ENCODE measurements around the gene MICA.

The MICA gene

DNA sequence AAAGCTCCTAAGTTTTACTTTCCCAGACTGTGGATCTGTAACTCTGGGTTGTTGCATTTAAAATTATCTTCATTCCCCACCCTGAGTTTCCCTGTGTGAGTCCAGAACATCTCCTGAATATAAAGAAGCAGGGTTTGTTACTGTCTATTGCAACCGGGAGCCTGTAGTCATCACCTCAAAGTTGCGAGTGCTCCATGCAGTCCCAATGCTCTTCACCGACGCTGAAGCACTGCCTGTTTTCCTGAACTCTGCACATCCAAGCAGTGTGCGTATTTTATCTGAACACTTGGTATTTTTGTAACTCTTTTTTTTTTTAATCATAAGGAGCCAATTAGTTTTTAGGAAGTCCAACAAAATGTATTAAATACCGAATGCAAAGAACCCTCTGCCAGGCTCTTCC, 45.5 kb upstream of the MICA start:
- TF ChIP-seq, protein P1, sequence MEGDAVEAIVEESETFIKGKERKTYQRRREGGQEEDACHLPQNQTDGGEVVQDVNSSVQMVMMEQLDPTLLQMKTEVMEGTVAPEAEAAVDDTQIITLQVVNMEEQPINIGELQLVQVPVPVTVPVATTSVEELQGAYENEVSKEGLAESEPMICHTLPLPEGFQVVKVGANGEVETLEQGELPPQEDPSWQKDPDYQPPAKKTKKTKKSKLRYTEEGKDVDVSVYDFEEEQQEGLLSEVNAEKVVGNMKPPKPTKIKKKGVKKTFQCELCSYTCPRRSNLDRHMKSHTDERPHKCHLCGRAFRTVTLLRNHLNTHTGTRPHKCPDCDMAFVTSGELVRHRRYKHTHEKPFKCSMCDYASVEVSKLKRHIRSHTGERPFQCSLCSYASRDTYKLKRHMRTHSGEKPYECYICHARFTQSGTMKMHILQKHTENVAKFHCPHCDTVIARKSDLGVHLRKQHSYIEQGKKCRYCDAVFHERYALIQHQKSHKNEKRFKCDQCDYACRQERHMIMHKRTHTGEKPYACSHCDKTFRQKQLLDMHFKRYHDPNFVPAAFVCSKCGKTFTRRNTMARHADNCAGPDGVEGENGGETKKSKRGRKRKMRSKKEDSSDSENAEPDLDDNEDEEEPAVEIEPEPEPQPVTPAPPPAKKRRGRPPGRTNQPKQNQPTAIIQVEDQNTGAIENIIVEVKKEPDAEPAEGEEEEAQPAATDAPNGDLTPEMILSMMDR (IDR thresholded peaks at IDR 0.05; ENCODE audit: low read depth, low read length): no peak
- no peak overlapping the region for H3K4me3 ChIP-seq (ENCODE audit: low read depth, low read length)

DNA sequence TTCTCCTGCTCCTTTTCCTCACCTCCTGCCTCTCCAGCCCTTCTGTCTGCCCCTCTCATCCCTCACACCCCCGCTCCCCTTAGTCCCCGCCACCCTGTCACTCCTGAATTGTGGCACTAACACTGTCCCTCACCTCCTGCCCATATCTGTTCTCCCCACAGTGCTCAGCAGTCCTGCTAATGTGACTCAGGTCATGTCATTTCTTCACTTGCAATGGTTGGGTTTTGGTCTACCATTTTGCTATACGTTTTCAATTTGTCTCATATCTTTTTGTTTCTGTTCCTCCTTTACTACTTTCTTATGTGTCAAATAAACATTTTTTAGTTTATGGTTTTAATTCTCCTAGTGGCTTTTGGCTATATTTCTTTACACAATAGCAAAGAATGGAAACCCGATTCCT, 45.1 kb upstream of the MICA start:
- TF ChIP-seq, protein P1 (IDR thresholded peaks at IDR 0.05; ENCODE audit: low read depth, low read length): no peak
- H3K4me3 ChIP-seq (ENCODE audit: low read depth, low read length): no peak overlapping the region

DNA sequence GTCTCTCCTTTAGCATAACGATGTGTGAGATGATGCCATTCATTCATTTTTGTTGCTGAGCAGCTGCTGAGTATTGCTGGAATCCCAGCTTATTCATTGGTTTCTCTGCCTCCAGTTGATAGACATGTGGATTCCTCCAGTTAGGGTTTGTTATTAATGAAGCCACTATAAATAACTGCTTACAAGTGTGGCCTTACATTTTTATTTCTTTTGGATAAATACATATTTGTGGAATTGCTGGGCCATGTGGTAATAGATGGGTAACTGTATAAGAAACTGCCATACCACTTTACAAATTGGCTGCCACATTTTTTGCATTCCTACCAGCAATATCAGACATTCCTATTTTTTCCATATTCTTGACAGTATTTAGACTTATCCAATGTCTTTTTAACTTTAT, 43.8 kb upstream of the MICA start:
- TF ChIP-seq, protein P1 (IDR thresholded peaks at IDR 0.05; ENCODE audit: low read depth, low read length): no peak
- H3K4me3 ChIP-seq (ENCODE audit: low read depth, low read length): no peak overlapping the region

DNA sequence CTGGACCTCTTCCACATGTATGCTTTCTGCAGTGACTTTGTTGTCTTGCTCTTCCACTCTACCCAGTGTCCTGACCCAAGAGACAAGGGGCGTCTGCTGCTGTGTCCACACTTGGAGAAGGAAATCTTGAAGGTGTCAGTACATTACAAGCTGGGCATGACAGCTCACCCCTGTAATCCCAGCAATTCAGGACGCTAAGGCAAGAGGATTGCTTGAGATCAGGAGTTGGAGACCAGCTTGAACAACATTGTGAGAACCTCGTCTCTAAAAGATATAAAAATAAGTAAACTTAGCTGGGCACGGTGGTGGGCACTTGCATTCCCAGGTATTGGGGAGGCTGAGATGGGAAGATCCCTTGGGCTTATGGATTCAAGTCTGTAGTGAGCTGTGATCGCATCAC, 40.6 kb upstream of the MICA start:
- TF ChIP-seq, protein P1 (IDR thresholded peaks at IDR 0.05; ENCODE audit: low read depth, low read length): no peak
- H3K4me3 ChIP-seq (ENCODE audit: low read depth, low read length): no peak overlapping the region

DNA sequence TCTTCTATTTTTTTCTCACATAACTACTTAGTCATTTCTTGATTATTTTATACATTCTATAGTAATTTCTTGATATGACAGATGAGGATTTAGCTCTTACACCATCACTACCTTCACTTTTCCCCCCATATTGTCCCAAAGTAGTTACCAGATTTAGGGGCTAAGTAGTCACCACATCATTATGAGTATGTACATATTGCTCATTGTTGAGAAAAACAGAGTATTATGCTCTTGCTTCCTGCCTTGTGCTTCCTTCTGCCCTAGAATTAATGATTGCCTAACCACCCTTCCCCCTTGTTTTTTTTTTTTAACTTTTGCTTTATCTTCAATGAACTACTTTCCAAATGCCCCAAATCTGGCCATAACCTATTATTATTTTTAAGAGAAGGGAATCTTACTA, 39.6 kb upstream of the MICA start:
- H3K4me3 ChIP-seq (ENCODE audit: low read depth, low read length): no peak overlapping the region
- TF ChIP-seq, protein P1 (IDR thresholded peaks at IDR 0.05; ENCODE audit: low read depth, low read length): no peak

DNA sequence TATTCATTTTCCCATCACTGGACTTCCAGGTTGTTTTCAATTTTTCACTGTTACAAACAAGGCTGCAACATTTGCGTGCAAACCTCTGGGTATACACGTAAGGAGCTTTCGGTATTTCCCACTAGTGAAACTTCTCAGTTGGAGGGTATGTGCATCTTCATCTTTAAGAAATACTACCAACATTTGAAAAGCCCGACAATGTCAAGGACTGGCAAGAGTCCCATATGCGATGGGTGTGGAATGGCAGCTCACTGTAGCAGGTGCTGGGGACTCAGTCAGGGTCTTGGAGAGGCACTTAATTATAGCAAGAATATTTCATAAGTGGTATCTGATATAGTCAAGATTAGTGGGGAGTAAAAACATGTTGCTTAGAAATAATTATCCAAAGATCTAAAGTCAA, 37.5 kb upstream of the MICA start:
- H3K4me3 ChIP-seq (ENCODE audit: low read depth, low read length): no peak overlapping the region
- TF ChIP-seq, protein P1 (IDR thresholded peaks at IDR 0.05; ENCODE audit: low read depth, low read length): no peak

DNA sequence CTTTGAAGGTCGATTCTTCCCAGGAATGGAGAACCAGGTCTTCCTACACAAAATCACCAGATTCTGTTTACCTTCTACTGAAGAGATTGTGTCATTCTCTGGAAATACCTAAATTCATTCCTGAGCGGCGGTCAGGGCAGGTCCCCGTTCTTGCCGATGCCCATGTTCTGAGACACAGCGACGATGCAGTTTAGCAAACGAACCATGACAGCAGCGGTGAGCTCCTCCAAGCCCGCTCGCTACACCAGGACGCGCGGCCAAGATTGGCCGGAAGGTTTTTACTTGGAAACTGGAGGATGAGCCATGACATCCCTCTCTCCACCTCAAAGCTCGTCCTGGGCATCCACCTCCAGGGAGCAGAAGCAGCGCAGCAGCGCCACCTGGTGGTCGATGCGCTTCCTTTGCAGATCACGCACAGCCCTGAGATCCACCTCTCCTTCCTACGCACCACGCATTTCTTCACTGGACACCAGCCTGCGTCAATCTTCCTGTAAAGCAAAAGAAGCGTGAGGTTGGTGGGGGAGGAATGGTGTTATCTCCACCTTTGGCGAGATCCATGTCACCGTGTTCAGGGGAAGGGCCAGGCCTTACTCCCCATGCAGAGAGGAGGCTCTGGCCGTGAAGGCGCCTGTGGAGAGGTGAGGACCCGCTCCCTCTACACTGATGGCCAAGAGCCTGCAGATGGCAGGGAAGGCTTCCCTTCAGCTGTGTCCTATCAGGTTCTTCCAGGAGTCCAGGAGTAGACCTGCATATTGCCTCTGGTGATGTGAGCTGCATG, 36.5 kb upstream of the MICA start:
- H3K4me3 ChIP-seq (ENCODE audit: low read depth, low read length): peak overlapping the region; percentile 33; the same call in 1 of the 2 replicates

More for the DNA sequence above, 36.5 kb upstream of the MICA start:
- TF ChIP-seq, protein P1 (IDR thresholded peaks at IDR 0.05; ENCODE audit: low read depth, low read length): peak; percentile 77

Data from WI38 (cell line).